HEK293 (cell line): ENCODE data around the gene NXN.

Source experiments
- GLIS2 ChIP-seq: fragments of 450-650 bp; formaldehyde crosslinking; IDR thresholded peaks from 2 replicates; pipeline ENCODE4 v1.5.1; 2016; ENCODE audit warnings: missing biosample characterization, missing genetic modification characterization
- KLF1 ChIP-seq: fragments of 450-650 bp; formaldehyde crosslinking; IDR thresholded peaks from 2 replicates; pipeline ENCODE4 v1.5.1; 2016; ENCODE audit warnings: missing biosample characterization, missing genetic modification characterization
- KLF16 ChIP-seq: fragments of 450-650 bp; formaldehyde crosslinking; IDR thresholded peaks from 2 replicates; pipeline ENCODE4 v1.5.1; 2017; ENCODE audit warnings: missing biosample characterization, missing genetic modification characterization
- MYNN ChIP-seq: fragments of 450-650 bp; formaldehyde crosslinking; IDR thresholded peaks from 2 replicates; pipeline ENCODE4 v1.5.1; 2016; ENCODE audit warnings: missing biosample characterization, missing genetic modification characterization, borderline replicate concordance
- OSR2 ChIP-seq: fragments of 450-650 bp; formaldehyde crosslinking; IDR thresholded peaks from 2 replicates; pipeline ENCODE4 v1.5.1; 2016; ENCODE audit warnings: missing biosample characterization, missing genetic modification characterization
- PATZ1 ChIP-seq: fragments of 450-650 bp; formaldehyde crosslinking; IDR thresholded peaks from 2 replicates; pipeline ENCODE4 v1.5.1; 2016; ENCODE audit warnings: missing biosample characterization, missing genetic modification characterization
- SCRT1 ChIP-seq: fragments of 450-650 bp; formaldehyde crosslinking; IDR thresholded peaks from 2 replicates; pipeline ENCODE4 v1.5.1; 2016; ENCODE audit warnings: missing biosample characterization, missing genetic modification characterization, borderline replicate concordance
- ZBTB49 ChIP-seq: fragments of 450-650 bp; formaldehyde crosslinking; IDR thresholded peaks from 2 replicates; pipeline ENCODE4 v1.5.1; 2016; ENCODE audit warnings: missing biosample characterization, missing genetic modification characterization, low read depth
- ZBTB7A ChIP-seq: fragments of 450-650 bp; formaldehyde crosslinking; IDR thresholded peaks from 2 replicates; pipeline ENCODE4 v1.5.1; 2016; ENCODE audit warnings: low read depth, missing biosample characterization, missing genetic modification characterization
- ZFHX2 ChIP-seq: fragments of 450-650 bp; formaldehyde crosslinking; conservative IDR thresholded peaks from 2 replicates; pipeline ENCODE4 v1.5.1; 2016; ENCODE audit warnings: missing biosample characterization, missing genetic modification characterization
- ZFP41 ChIP-seq: fragments of 450-650 bp; formaldehyde crosslinking; IDR thresholded peaks from 2 replicates; pipeline ENCODE4 v1.5.1; 2016; ENCODE audit warnings: missing biosample characterization, missing genetic modification characterization, borderline replicate concordance
- ZNF112 ChIP-seq: fragments of 450-650 bp; formaldehyde crosslinking; IDR thresholded peaks from 2 replicates; pipeline ENCODE4 v1.5.0; 2017; ENCODE audit warnings: missing biosample characterization, missing genetic modification characterization
- ZNF114 ChIP-seq: fragments of 450-650 bp; formaldehyde crosslinking; IDR thresholded peaks from 2 replicates; pipeline ENCODE4 v1.5.0; 2017; ENCODE audit warnings: missing biosample characterization, missing genetic modification characterization
- ZNF155 ChIP-seq: fragments of 450-650 bp; formaldehyde crosslinking; IDR thresholded peaks from 2 replicates; pipeline ENCODE4 v1.5.1; 2016; ENCODE audit warnings: missing biosample characterization, missing genetic modification characterization
- ZNF239 ChIP-seq: fragments of 450-650 bp; formaldehyde crosslinking; IDR thresholded peaks from 2 replicates; pipeline ENCODE4 v1.5.1; 2016; ENCODE audit warnings: missing biosample characterization, missing genetic modification characterization
- ZNF26 ChIP-seq: fragments of 450-650 bp; formaldehyde crosslinking; IDR thresholded peaks from 2 replicates; pipeline ENCODE4 v1.5.1; 2016; ENCODE audit warnings: missing biosample characterization, missing genetic modification characterization
- ZNF266 ChIP-seq: fragments of 450-650 bp; formaldehyde crosslinking; IDR thresholded peaks from 2 replicates; pipeline ENCODE4 v1.5.1; 2016; ENCODE audit warnings: missing biosample characterization, missing genetic modification characterization, low read depth
- ZNF341 ChIP-seq: fragments of 450-650 bp; formaldehyde crosslinking; IDR thresholded peaks from 2 replicates; pipeline ENCODE4; 2016; ENCODE audit warnings: low read depth, missing biosample characterization, missing genetic modification characterization
- ZNF501 ChIP-seq: fragments of 450-650 bp; formaldehyde crosslinking; IDR thresholded peaks from 2 replicates; pipeline ENCODE4 v1.5.1; 2016; ENCODE audit warnings: missing biosample characterization, missing genetic modification characterization
- ZNF514 ChIP-seq: fragments of 450-650 bp; formaldehyde crosslinking; IDR thresholded peaks from 2 replicates; pipeline ENCODE4 v1.5.1; 2016; ENCODE audit warnings: missing biosample characterization, missing genetic modification characterization
- ZNF529 ChIP-seq: fragments of 450-650 bp; formaldehyde crosslinking; IDR thresholded peaks from 2 replicates; pipeline ENCODE4 v1.5.1; 2017; ENCODE audit warnings: missing genetic modification characterization, missing biosample characterization; ENCODE audit not compliant: insufficient replicate concordance
- ZNF530 ChIP-seq: fragments of 450-650 bp; formaldehyde crosslinking; IDR thresholded peaks from 2 replicates; pipeline ENCODE4 v1.5.1; 2016; ENCODE audit warnings: low read depth, missing biosample characterization, missing genetic modification characterization
- ZNF548 ChIP-seq: fragments of 450-650 bp; formaldehyde crosslinking; IDR thresholded peaks from 2 replicates; pipeline ENCODE4 v1.5.1; 2016; ENCODE audit warnings: missing biosample characterization, missing genetic modification characterization
- ZNF560 ChIP-seq: fragments of 450-650 bp; formaldehyde crosslinking; IDR thresholded peaks from 2 replicates; pipeline ENCODE4 v1.5.1; 2017; ENCODE audit warnings: missing biosample characterization, missing genetic modification characterization, borderline replicate concordance
- ZNF571 ChIP-seq: fragments of 450-650 bp; formaldehyde crosslinking; IDR thresholded peaks from 2 replicates; pipeline ENCODE4 v1.5.0; 2017; ENCODE audit warnings: missing biosample characterization, missing genetic modification characterization
- ZNF585B ChIP-seq: fragments of 450-650 bp; formaldehyde crosslinking; IDR thresholded peaks from 2 replicates; pipeline ENCODE4 v1.5.1; 2016; ENCODE audit warnings: missing biosample characterization, missing genetic modification characterization
- ZNF624 ChIP-seq: fragments of 450-650 bp; formaldehyde crosslinking; IDR thresholded peaks from 2 replicates; pipeline ENCODE4 v1.5.1; 2017; ENCODE audit warnings: missing biosample characterization, missing genetic modification characterization
- ZNF677 ChIP-seq: fragments of 450-650 bp; IDR thresholded peaks from 2 replicates; pipeline ENCODE4 v1.5.0; 2018; ENCODE audit warnings: missing biosample characterization, mild to moderate bottlenecking, missing genetic modification characterization, moderate library complexity
- ZNF791 ChIP-seq: fragments of 450-650 bp; formaldehyde crosslinking; IDR thresholded peaks from 2 replicates; pipeline ENCODE4 v1.5.1; 2016; ENCODE audit warnings: missing biosample characterization, missing genetic modification characterization
- ZSCAN4 ChIP-seq: fragments of 450-650 bp; formaldehyde crosslinking; IDR thresholded peaks from 2 replicates; pipeline ENCODE4 v1.5.1; 2017; ENCODE audit warnings: missing biosample characterization, missing genetic modification characterization
- TF ChIP-seq, protein P1 (sequence below): fragments of 450-650 bp; formaldehyde crosslinking; IDR thresholded peaks from 2 replicates; pipeline ENCODE4 v1.5.1; 2016; ENCODE audit warnings: missing biosample characterization, missing genetic modification characterization

The NXN gene

DNA sequence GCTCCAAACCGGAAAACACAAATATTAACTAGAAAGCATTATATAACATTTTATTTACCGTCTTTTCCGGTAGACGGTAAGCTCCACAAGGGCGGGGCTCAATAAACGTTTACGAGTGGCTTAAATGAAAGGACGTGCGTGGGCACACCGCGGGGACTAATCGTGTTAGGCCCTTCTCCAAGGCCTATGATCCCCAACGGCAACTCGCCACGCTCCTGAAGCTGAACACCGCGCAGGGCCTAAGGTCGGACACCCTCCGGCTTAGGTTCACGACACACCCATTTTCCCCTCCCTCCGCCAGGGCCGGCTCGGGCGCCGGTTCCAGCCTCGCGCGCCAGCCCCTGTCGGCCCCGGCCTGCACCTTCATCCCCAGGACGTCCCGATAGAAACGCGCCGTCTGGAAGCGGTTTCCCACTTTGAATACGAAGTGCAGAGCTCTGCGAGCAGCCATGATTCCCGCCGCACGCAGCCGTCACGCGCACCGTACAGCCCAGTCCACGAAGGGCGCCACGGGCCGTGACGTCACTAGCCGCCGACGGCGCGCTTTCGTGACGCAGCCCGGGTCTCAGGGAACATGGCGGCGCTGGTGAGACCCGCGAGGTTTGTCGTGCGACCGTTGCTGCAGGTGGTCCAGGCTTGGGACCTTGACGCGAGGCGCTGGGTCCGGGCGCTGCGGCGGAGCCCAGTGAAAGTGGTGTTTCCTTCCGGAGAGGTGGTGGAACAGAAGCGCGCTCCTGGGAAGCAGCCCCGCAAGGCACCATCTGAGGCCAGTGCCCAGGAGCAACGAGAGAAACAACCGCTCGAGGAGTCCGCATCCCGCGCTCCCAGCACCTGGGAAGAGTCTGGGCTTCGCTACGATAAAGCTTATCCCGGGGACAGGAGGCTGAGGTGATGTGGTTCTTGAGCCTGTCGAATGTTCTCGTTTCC, 197.5 kb downstream of the NXN start, which contains the start of the genes GLOD4 and MRM3 (continued):
- TF ChIP-seq PATZ1 (tag by site-specific recombination), result peak; percentile 43; the same call in 1 of the 2 replicates
- TF ChIP-seq ZNF791, result no peak
- no peak for TF ChIP-seq ZNF585B
- TF ChIP-seq ZNF501 (tag by site-specific recombination), result peak; percentile 97
- peak; percentile 60 for TF ChIP-seq ZNF341 (tag by site-specific recombination)
- no peak for TF ChIP-seq GLIS2 (tag by site-specific recombination)
- TF ChIP-seq ZNF530, result no peak
- TF ChIP-seq KLF16 (tag by site-specific recombination), result peak; percentile 94
- TF ChIP-seq ZNF548, result no peak
- TF ChIP-seq ZNF266 (tag by site-specific recombination), result no peak
- TF ChIP-seq ZNF529 (tag by site-specific recombination), result no peak
- no peak for TF ChIP-seq ZNF677 (tag by site-specific recombination)
- TF ChIP-seq ZNF26 (tag by site-specific recombination), result no peak
- no peak for TF ChIP-seq ZNF571
- no peak for TF ChIP-seq ZNF514 (tag by site-specific recombination)
- TF ChIP-seq ZFHX2 (tag by site-specific recombination), result no peak; the same call in 1 of the 2 replicates
- no peak for TF ChIP-seq ZNF239 (tag by site-specific recombination)
- TF ChIP-seq ZSCAN4 (tag by site-specific recombination), result 0 out of 2 replicates have a peak, but pooled peaks have one; percentile 41
- TF ChIP-seq ZBTB49 (tag by site-specific recombination), result no peak
- peak; percentile 93 for TF ChIP-seq ZBTB7A (tag by site-specific recombination)
- TF ChIP-seq, protein P1, sequence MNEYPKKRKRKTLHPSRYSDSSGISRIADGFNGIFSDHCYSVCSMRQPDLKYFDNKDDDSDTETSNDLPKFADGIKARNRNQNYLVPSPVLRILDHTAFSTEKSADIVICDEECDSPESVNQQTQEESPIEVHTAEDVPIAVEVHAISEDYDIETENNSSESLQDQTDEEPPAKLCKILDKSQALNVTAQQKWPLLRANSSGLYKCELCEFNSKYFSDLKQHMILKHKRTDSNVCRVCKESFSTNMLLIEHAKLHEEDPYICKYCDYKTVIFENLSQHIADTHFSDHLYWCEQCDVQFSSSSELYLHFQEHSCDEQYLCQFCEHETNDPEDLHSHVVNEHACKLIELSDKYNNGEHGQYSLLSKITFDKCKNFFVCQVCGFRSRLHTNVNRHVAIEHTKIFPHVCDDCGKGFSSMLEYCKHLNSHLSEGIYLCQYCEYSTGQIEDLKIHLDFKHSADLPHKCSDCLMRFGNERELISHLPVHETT, result peak; percentile 88
- no peak for TF ChIP-seq ZNF114
- no peak for TF ChIP-seq OSR2 (tag by site-specific recombination)
- no peak for TF ChIP-seq ZNF155 (tag by site-specific recombination)
- no peak for TF ChIP-seq SCRT1 (tag by site-specific recombination)
- TF ChIP-seq ZNF624, result no peak
- TF ChIP-seq ZNF112 (tag by site-specific recombination), result no peak
- TF ChIP-seq ZFP41, result no peak
- TF ChIP-seq MYNN (tag by site-specific recombination), result no peak
- peak; percentile 74 for TF ChIP-seq KLF1 (tag by site-specific recombination)
- no peak for TF ChIP-seq ZNF560
